ENCODE measurements around the gene PRDX1.

- no peak for TF ChIP-seq CTCF (IDR thresholded peaks at IDR 0.05; ENCODE audit: borderline replicate concordance, extremely low read depth, low read length, poor library complexity, severe bottlenecking)
- TF ChIP-seq EZH2 (IDR thresholded peaks at IDR 0.05; ENCODE audit: borderline replicate concordance, low read depth, low read length, severe bottlenecking): no peak
Observed at GRCh38 chr1:45485949-45486348, 35.7 kb downstream of the PRDX1 start.

All from DND-41 (cell line).